Cardiac muscle cell (in vitro differentiated cells and primary cell): ENCODE data around the gene PLXNB3. TPM values are rescaled to one million over a fixed set of nuclear protein-coding genes. Genes with fewer than 3 reads are reported as not detected.

Experiments used
- DNase-seq, 2 donors: peaks; one replicate each; pipeline versions ENCODE4 v3.0.0 to v3.0.0-alpha.2; 2010 to 2017; ENCODE audit warnings: low read depth in 1 of 2, low spot score in 1 of 2
- H3K27ac ChIP-seq: fragments of 200-600 bp; sonication (generic); 2 replicates; pipeline ENCODE4 v1.5.1; 2016
- H3K27me3 ChIP-seq: fragments of 200-600 bp; sonication (generic); 2 replicates; pipeline ENCODE4 v1.6.0; 2016; ENCODE audit warnings: control low read depth
- H3K36me3 ChIP-seq: fragments of 200-600 bp; sonication (generic); 2 replicates; pipeline ENCODE4 v1.5.1; 2016; ENCODE audit warnings: control low read depth
- H3K4me1 ChIP-seq: fragments of 200-600 bp; sonication (generic); 2 replicates; pipeline ENCODE4 v1.8.1; 2017; ENCODE audit warnings: low read depth, mild to moderate bottlenecking, mixed run types
- H3K4me3 ChIP-seq: fragments of 200-600 bp; sonication (generic); 2 replicates; pipeline ENCODE4 v1.5.1; 2016; ENCODE audit warnings: mild to moderate bottlenecking
- H3K9me3 ChIP-seq: fragments of 200-600 bp; sonication (generic); 2 replicates; pipeline ENCODE4 v1.5.1; 2017; ENCODE audit warnings: low read depth, mild to moderate bottlenecking, control low read depth
- polyA plus RNA-seq: library from polyadenylated mRNA; unstranded; fragments of >200 nt; fragmentation: Nextera tagmentation; extraction: Ambion mirVana; gene quantifications from 2 replicates; pipeline ENCODE4 v1.2.1, GENCODE V29; 2016
- total RNA-seq: library from RNA; depleted of rRNA; stranded (reverse); fragments of >200 nt; gene quantifications from 2 replicates; pipeline ENCODE4 v1.2.3, GENCODE V29; 2016
- TF ChIP-seq, protein P1 (sequence below): IDR thresholded peaks from 2 replicates; pipeline ENCODE4 v1.5.1; 2012; ENCODE audit warnings: low read depth, mild to moderate bottlenecking, low read length

Gene PLXNB3
- 0.48 and 0.85 TPM in 2 replicates for total RNA-seq
- polyA plus RNA-seq: 0.34 and 1.4 TPM in 2 replicates

DNA sequence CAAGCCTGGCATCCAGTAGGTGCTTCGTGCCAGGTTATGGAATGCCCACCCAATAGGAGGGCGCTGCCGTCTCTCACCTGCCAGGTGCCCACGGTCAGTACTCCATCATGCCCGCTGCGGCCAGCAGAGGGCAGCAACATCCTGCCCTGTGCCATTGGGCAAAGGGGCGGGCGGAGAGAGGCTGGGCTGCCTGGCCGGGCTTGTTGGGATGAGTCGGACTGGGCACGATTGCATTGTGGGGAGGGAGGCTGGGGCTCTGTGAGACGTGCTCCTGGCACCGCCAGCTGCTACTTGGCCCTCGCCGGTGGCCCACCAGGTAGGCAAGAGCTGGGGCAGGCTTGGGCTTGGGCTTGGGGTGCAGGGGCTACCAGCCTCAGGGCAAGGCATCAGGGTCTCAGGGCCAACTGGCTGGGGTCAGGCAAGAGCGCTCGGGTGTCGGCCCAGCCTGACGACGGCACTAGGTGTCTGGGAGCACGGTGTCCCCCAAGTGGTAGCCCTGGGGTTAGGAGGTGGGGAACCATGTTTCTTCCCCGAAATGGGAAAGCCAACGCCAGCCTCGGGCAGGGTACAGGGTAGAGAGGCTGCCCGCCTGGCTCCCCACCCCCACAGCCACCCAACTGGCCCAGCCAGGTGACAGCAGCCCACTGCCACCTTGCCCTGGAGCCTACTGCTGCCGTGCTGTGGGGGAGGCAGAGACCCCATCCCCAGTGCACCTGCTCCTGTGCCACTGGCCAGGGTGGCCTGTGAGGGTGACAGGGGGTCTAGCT lies at the start of gene PLXNB3:
TSS of gene PLXNB3 (plus strand) at position 261 of the 767 bp plus-strand sequence. CDS start 1,287 bp downstream, outside the sequence.
- no peaks in the 10 kb centered on the region for H3K27me3 ChIP-seq
- no peaks in the 10 kb centered on the region for H3K9me3 ChIP-seq
- peaks cover 5% of the 10 kb centered on the region for H3K4me1 ChIP-seq
- no peaks in the 10 kb centered on the region for H3K36me3 ChIP-seq
- no peak within 1 kb of the TSS for H3K4me3 ChIP-seq
- H3K27ac ChIP-seq: no peak within 1 kb of the TSS
- TF ChIP-seq, protein P1, sequence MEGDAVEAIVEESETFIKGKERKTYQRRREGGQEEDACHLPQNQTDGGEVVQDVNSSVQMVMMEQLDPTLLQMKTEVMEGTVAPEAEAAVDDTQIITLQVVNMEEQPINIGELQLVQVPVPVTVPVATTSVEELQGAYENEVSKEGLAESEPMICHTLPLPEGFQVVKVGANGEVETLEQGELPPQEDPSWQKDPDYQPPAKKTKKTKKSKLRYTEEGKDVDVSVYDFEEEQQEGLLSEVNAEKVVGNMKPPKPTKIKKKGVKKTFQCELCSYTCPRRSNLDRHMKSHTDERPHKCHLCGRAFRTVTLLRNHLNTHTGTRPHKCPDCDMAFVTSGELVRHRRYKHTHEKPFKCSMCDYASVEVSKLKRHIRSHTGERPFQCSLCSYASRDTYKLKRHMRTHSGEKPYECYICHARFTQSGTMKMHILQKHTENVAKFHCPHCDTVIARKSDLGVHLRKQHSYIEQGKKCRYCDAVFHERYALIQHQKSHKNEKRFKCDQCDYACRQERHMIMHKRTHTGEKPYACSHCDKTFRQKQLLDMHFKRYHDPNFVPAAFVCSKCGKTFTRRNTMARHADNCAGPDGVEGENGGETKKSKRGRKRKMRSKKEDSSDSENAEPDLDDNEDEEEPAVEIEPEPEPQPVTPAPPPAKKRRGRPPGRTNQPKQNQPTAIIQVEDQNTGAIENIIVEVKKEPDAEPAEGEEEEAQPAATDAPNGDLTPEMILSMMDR: peak; percentile 73
- peak; percentile 70 to 71 for DNase-seq

DNA sequence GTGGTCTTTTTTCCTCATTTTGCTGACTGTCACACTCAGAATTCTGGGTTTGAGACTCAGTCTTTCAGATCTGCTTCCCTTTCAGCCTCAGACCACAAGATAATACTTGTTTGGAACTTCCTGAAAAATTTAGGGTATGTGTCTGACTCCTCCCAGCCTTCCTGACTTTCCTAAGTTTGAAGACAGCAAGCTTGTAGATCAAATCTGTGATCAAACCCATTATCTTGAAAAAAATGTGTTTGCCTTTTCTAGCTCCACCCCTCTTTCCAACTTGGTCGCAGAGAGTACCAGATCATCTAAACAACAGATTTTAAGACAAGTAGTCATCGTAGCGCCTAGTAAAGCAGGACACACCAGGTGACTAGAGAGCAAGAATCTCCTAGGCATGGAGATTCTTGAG lies 49.8 kb upstream of the PLXNB3 start:
- H3K27ac ChIP-seq: no peak overlapping the region
- TF ChIP-seq, protein P1: no peak
- H3K4me3 ChIP-seq: no peak overlapping the region
- no peaks in the 10 kb centered on the region for H3K9me3 ChIP-seq
- H3K27me3 ChIP-seq: no peaks in the 10 kb centered on the region
- peaks cover 4% of the 10 kb centered on the region for H3K36me3 ChIP-seq
- DNase-seq: no peak
- no peaks in the 10 kb centered on the region for H3K4me1 ChIP-seq

DNA sequence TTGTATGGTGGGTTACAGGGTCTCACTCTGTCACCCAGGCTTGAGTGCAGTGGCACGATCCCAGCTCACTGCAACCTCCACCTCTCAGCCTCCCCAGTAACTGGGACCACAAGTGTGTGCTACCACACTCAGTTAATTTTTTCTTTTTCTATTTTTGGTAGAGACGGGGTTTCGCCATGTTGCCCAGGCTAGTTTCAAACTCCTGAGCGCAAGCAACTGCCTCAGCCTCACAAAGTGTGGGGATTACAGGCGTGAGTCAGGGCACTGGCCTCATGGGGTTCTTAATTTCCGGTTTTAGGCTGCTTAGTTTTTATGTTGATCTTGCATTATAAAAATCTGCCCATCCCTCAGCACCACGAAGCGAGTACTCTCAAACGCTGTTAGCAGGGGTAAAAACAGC lies 46.6 kb upstream of the PLXNB3 start:
- no peaks in the 10 kb centered on the region for H3K4me1 ChIP-seq
- peaks cover 12% of the 10 kb centered on the region for H3K36me3 ChIP-seq
- TF ChIP-seq, protein P1: no peak
- H3K4me3 ChIP-seq: no peak overlapping the region
- no peaks in the 10 kb centered on the region for H3K27me3 ChIP-seq
- H3K27ac ChIP-seq: no peak overlapping the region
- DNase-seq: no peak
- no peaks in the 10 kb centered on the region for H3K9me3 ChIP-seq

DNA sequence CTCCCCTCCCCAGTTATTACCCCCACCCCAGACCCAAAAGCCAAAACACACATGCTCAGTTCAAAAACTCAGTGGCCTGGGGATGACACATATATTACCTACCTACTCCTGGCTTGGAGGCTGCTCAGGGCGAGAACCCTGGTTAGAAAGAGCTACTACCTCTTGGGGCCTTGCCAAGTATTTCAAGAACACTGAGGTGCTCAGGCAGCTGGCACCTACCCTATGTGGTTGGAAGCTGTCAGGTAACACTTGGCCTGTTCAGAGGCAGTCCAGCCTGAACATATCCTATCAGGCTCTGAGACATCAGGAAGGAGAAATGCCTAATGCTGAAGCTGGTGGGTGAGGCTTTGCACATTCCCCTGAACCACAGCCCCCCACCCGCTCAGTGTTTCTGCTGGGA lies 44.8 kb upstream of the PLXNB3 start:
- H3K4me3 ChIP-seq: no peak overlapping the region
- H3K27ac ChIP-seq: no peak overlapping the region
- DNase-seq: no peak
- peaks cover 12% of the 10 kb centered on the region for H3K36me3 ChIP-seq
- TF ChIP-seq, protein P1: no peak
- no peaks in the 10 kb centered on the region for H3K27me3 ChIP-seq
- no peaks in the 10 kb centered on the region for H3K9me3 ChIP-seq
- H3K4me1 ChIP-seq: no peaks in the 10 kb centered on the region

- Histone ChIP-seq H3K27me3 (no peaks in the 10 kb centered on the region), H3K9me3 (no peaks in the 10 kb centered on the region), H3K4me1 (no peaks in the 10 kb centered on the region), H3K4me3 (no peak overlapping the region), H3K36me3 (peaks cover 12% of the 10 kb centered on the region), H3K27ac (no peak overlapping the region)
- DNase-seq: no peak
- TF ChIP-seq, protein P1: no peak
Observed at GRCh38 chrX:153719701-153720100, 44.3 kb upstream of the PLXNB3 start.
